ENCODE data around the gene ZDHHC7.

GRCh38 chr16:84931506-84931905 lies 79.8 kb downstream of the ZDHHC7 start:
- TF ChIP-seq, protein P1, sequence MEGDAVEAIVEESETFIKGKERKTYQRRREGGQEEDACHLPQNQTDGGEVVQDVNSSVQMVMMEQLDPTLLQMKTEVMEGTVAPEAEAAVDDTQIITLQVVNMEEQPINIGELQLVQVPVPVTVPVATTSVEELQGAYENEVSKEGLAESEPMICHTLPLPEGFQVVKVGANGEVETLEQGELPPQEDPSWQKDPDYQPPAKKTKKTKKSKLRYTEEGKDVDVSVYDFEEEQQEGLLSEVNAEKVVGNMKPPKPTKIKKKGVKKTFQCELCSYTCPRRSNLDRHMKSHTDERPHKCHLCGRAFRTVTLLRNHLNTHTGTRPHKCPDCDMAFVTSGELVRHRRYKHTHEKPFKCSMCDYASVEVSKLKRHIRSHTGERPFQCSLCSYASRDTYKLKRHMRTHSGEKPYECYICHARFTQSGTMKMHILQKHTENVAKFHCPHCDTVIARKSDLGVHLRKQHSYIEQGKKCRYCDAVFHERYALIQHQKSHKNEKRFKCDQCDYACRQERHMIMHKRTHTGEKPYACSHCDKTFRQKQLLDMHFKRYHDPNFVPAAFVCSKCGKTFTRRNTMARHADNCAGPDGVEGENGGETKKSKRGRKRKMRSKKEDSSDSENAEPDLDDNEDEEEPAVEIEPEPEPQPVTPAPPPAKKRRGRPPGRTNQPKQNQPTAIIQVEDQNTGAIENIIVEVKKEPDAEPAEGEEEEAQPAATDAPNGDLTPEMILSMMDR (IDR thresholded peaks at IDR 0.05; ENCODE audit: low read depth, low read length): no peak
- no peak for TF ChIP-seq EZH2phosphoT487 (IDR thresholded peaks at IDR 0.05; ENCODE audit: low read depth)
